B cell (primary cell): Measurements from ENCODE around the gene FNDC3A.

Experiments used
- EZH2 ChIP-seq: IDR thresholded peaks from 2 replicates; pipeline ENCODE4 v1.6.1; 2012; ENCODE audit warnings: borderline replicate concordance, low read depth, mild to moderate bottlenecking, moderate library complexity, low read length; ENCODE audit not compliant: insufficient read depth, poor library complexity, severe bottlenecking
- TF ChIP-seq, protein P1 (sequence below): fragments of 200-600 bp; IDR thresholded peaks from one replicate; pipeline ENCODE4 v1.8.0; 2022; ENCODE audit warnings: antibody characterized with exemption, mild to moderate bottlenecking

DNA sequence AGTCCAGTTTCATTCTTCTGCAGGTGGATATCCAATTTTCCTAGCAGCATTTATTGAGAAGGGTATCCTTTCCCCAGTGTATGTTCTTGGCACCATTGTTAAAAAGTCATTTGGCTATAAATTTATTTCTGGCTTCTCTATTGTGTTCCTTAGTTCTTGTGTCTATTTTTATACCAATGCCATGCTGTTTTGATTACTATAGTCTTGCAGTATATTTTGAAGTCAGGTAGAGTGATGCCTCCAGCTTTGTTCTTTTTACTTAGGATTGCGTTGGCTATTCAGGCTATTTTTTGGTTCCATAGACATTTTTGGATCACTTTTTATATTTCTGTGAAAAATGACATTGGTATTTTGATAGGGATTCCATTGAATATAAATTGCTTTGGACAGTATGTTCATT, 172.7 kb downstream of the FNDC3A start:
- TF ChIP-seq, protein P1, sequence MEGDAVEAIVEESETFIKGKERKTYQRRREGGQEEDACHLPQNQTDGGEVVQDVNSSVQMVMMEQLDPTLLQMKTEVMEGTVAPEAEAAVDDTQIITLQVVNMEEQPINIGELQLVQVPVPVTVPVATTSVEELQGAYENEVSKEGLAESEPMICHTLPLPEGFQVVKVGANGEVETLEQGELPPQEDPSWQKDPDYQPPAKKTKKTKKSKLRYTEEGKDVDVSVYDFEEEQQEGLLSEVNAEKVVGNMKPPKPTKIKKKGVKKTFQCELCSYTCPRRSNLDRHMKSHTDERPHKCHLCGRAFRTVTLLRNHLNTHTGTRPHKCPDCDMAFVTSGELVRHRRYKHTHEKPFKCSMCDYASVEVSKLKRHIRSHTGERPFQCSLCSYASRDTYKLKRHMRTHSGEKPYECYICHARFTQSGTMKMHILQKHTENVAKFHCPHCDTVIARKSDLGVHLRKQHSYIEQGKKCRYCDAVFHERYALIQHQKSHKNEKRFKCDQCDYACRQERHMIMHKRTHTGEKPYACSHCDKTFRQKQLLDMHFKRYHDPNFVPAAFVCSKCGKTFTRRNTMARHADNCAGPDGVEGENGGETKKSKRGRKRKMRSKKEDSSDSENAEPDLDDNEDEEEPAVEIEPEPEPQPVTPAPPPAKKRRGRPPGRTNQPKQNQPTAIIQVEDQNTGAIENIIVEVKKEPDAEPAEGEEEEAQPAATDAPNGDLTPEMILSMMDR, result no peak
- no peak for TF ChIP-seq EZH2
